Lung (tissue), 12 donors: ENCODE results near the gene COL4A2. TPM values are rescaled to one million over a fixed set of nuclear protein-coding genes. Genes with fewer than 3 reads are reported as not detected.

Source experiments
- ATAC-seq: fragments of 200-7000 bp; cut with Tn5 transposase; one replicate; pipeline ENCODE4 v1.9.1; 2020; ENCODE audit warnings: moderate number of reproducible peaks; ENCODE audit not compliant: insufficient read depth, low FRiP score
- DNase-seq, 3 donors: peaks; one replicate each; pipeline ENCODE4 v3.0.0-alpha.2; 2013 to 2017
- H3K27ac ChIP-seq, 2 donors: one replicate each; pipeline ENCODE4 v1.5.1; 2013; ENCODE audit warnings: mild to moderate bottlenecking in 2 of 2, moderate library complexity in 2 of 2, control low read depth in 1 of 2, inconsistent platforms in 1 of 2, low read depth in 1 of 2, low read length in 1 of 2
- H3K27me3 ChIP-seq, 3 donors: one replicate each; pipeline ENCODE4 v1.5.1; 2013; ENCODE audit warnings: low read length in 2 of 3; ENCODE audit not compliant: control insufficient read depth in 3 of 3, insufficient read depth in 3 of 3
- H3K36me3 ChIP-seq, 4 donors: one replicate each; pipeline ENCODE4 v1.5.1; 2013; ENCODE audit warnings: low read length in 4 of 4, mild to moderate bottlenecking in 1 of 4, moderate library complexity in 1 of 4; ENCODE audit not compliant: control insufficient read depth in 4 of 4, insufficient read depth in 4 of 4
- H3K4me1 ChIP-seq, 5 donors: one replicate each; pipeline ENCODE4 v1.5.1; 2013; ENCODE audit warnings: low read length in 5 of 5, mild to moderate bottlenecking in 2 of 5, moderate library complexity in 1 of 5; ENCODE audit not compliant: control insufficient read depth in 5 of 5, insufficient read depth in 5 of 5
- H3K4me3 ChIP-seq: one replicate; pipeline ENCODE4 v1.5.1; 2013; ENCODE audit warnings: mild to moderate bottlenecking, control low read depth, moderate library complexity
- H3K9ac ChIP-seq, 2 donors: one replicate each; pipeline ENCODE4 v1.5.1; 2013; ENCODE audit warnings: low read length in 2 of 2, control low read depth in 1 of 2; ENCODE audit not compliant: insufficient read depth in 1 of 2
- H3K9me3 ChIP-seq, 4 donors: one replicate each; pipeline ENCODE4 v1.5.1; 2013; ENCODE audit warnings: low read length in 3 of 4, mild to moderate bottlenecking in 1 of 4, moderate library complexity in 1 of 4; ENCODE audit not compliant: control insufficient read depth in 4 of 4, insufficient read depth in 3 of 4
- CTCF ChIP-seq: IDR thresholded peaks from 2 replicates; pipeline ENCODE4 v1.5.1; 2012; ENCODE audit warnings: mild to moderate bottlenecking; ENCODE audit errors: control extremely low read depth, extremely low read depth
- WGBS, 2 donors: extraction: QIAGEN DNeasy Blood & Tissue Kit; methylation state at CpG; one replicate each; pipeline ENCODE4 v1.1.7; 2013; 5-methylcytosine and 5-hydroxymethylcytosine counted together
- polyA plus RNA-seq, 2 donors: library from polyadenylated mRNA; stranded (reverse); fragments of 200-250 nt; gene quantifications; one replicate each; pipeline ENCODE4 v1.2.1, GENCODE V29; 2013
- total RNA-seq, 2 donors: library from RNA; depleted of rRNA in 1 of 2; stranded (reverse); fragments of >200 nt in 1 of 2; gene quantifications; one replicate each; pipeline ENCODE4 v1.2.1, GENCODE V29; 2014 to 2021
- donor health status: control.
- donor health status: control.
- donor health status: Bipolar disorder and iron deficiency.
- donor health status: healthy.
- donor health status: DM: yes; HTN: yes; CAD: no.

The COL4A2 gene
- total and polyA plus RNA-seq, 4 donors = 169 to 627 (median 339) TPM

GRCh38 chr13:110318920-110319319, 11.8 kb downstream of the COL4A2 start:
- 73 to 74% methylated on average over 7 of the region's 7 CpGs for WGBS, 2 donors
- H3K9ac ChIP-seq = no peak overlapping the region
- H3K27me3 ChIP-seq = peaks cover 0 to 4% (median 0%) of the 10 kb centered on the region in 3 donors
- H3K4me3 ChIP-seq = no peak overlapping the region
- no peak for TF ChIP-seq CTCF
- peaks cover 13 to 36% (median 20%) of the 10 kb centered on the region in 5 donors for H3K4me1 ChIP-seq
- H3K36me3 ChIP-seq = peaks cover 0 to 6% (median 5%) of the 10 kb centered on the region in 4 donors
- DNase-seq (no peak), ATAC-seq (no peak)
- peaks cover 0 to 2% (median 0%) of the 10 kb centered on the region in 4 donors for H3K9me3 ChIP-seq
- H3K27ac ChIP-seq = peak overlapping the region in 1 of 2 donors; percentile 62

- H3K4me3 ChIP-seq = no peak overlapping the region
- peaks cover 0 to 6% (median 5%) of the 10 kb centered on the region in 4 donors for H3K36me3 ChIP-seq
- no peak overlapping the region for H3K9ac ChIP-seq
- no peak for TF ChIP-seq CTCF
- peak overlapping the region; percentile 84 to 87 for H3K27ac ChIP-seq
- peaks cover 15 to 39% (median 22%) of the 10 kb centered on the region in 5 donors for H3K4me1 ChIP-seq
- 43 to 60% methylated on average over 4 of the region's 4 CpGs for WGBS, 2 donors
- ATAC-seq (no peak), DNase-seq (no peak)
- peaks cover 0 to 4% (median 0%) of the 10 kb centered on the region in 3 donors for H3K27me3 ChIP-seq
- peaks cover 0 to 2% (median 0%) of the 10 kb centered on the region in 4 donors for H3K9me3 ChIP-seq
These were observed 12.3 kb downstream of the COL4A2 start for GRCh38 chr13:110319397-110319773.

GRCh38 chr13:110319774-110320509, 12.9 kb downstream of the COL4A2 start:
- ATAC-seq (peak; percentile 36), DNase-seq (peak in 1 of 3 donors; percentile 3)
- H3K9ac ChIP-seq = no peak overlapping the region
- peaks cover 0 to 2% (median 0%) of the 10 kb centered on the region in 4 donors for H3K9me3 ChIP-seq
- H3K4me3 ChIP-seq = no peak overlapping the region
- WGBS, 2 donors = 52 to 68% methylated on average over 19 of the region's 19 CpGs
- TF ChIP-seq CTCF = no peak
- peaks cover 0 to 6% (median 5%) of the 10 kb centered on the region in 4 donors for H3K36me3 ChIP-seq
- H3K27ac ChIP-seq = peak overlapping the region; percentile 84 to 87
- H3K4me1 ChIP-seq = peaks cover 17 to 40% (median 27%) of the 10 kb centered on the region in 5 donors
- peaks cover 0 to 4% (median 0%) of the 10 kb centered on the region in 3 donors for H3K27me3 ChIP-seq
